CD4-positive, CD25-positive, alpha-beta regulatory T cell (primary cell): ENCODE data around the gene SLC6A9. TPM values are rescaled to one million over a fixed set of nuclear protein-coding genes. Genes with fewer than 3 reads are reported as not detected.

ENCODE experiments used
- ATAC-seq, 2 donors: fragments of 150-1000 bp; cut with Tn5 transposase; one replicate each; pipeline ENCODE4 v1.10.0; 2021; ENCODE audit warnings: low read depth in 2 of 2, moderate number of reproducible peaks in 2 of 2, moderate library complexity in 1 of 2
- DNase-seq, 3 donors: peaks; one replicate each; pipeline versions ENCODE4 v3.0.0 to v3.0.0-alpha.2; 2012 to 2022; ENCODE audit warnings: mixed read lengths in 1 of 3
- H3K27ac ChIP-seq: one replicate; pipeline ENCODE4 v1.7.0; 2013; ENCODE audit warnings: mild to moderate bottlenecking, low read length; ENCODE audit not compliant: insufficient read depth, poor library complexity, severe bottlenecking
- H3K27me3 ChIP-seq: one replicate; pipeline ENCODE4 v1.7.0; 2013; ENCODE audit warnings: low read length; ENCODE audit not compliant: control insufficient read depth, insufficient read depth
- H3K36me3 ChIP-seq: one replicate; pipeline ENCODE4 v1.7.0; 2013; ENCODE audit warnings: mild to moderate bottlenecking, low read length, moderate library complexity; ENCODE audit not compliant: control insufficient read depth, insufficient read depth
- H3K4me1 ChIP-seq: 2 replicates; pipeline ENCODE4 v1.7.0; 2013; ENCODE audit warnings: mild to moderate bottlenecking, low read length; ENCODE audit not compliant: insufficient read depth, control insufficient read depth, poor library complexity, severe bottlenecking
- H3K4me3 ChIP-seq: one replicate; pipeline ENCODE4 v1.7.0; 2013; ENCODE audit warnings: low read depth, mild to moderate bottlenecking, low read length, moderate library complexity
- H3K9me3 ChIP-seq, 2 experiments: 1 replicate in 1 of 2; 2 replicates in 1 of 2; pipeline ENCODE4 v1.7.0; 2013; ENCODE audit warnings: low read length in 2 of 2, mild to moderate bottlenecking in 1 of 2, moderate library complexity in 1 of 2; ENCODE audit not compliant: control insufficient read depth in 2 of 2
- H3K27ac Mint-ChIP-seq, 3 donors: one replicate each; pipeline ENCODE4 v1.8.0; 2020 to 2022; ENCODE audit warnings: mild to moderate bottlenecking in 3 of 3, mixed read lengths in 3 of 3, moderate library complexity in 2 of 3
- H3K27me3 Mint-ChIP-seq: one replicate; pipeline ENCODE4 v1.8.0; 2022; ENCODE audit warnings: mild to moderate bottlenecking, mixed read lengths
- H3K36me3 Mint-ChIP-seq: one replicate; pipeline ENCODE4 v1.8.0; 2020; ENCODE audit warnings: mixed read lengths
- H3K4me1 Mint-ChIP-seq, 4 donors: one replicate each; pipeline ENCODE4 v1.8.0; 2020 to 2022; ENCODE audit warnings: mixed read lengths in 4 of 4, mild to moderate bottlenecking in 1 of 4
- H3K4me3 Mint-ChIP-seq, 4 donors: one replicate each; pipeline ENCODE4 v1.8.0; 2020 to 2022; ENCODE audit warnings: mild to moderate bottlenecking in 4 of 4, mixed read lengths in 4 of 4, moderate library complexity in 3 of 4
- H3K9me3 Mint-ChIP-seq, 7 donors: one replicate each; pipeline ENCODE4 v1.8.0; 2020 to 2022; ENCODE audit warnings: mixed read lengths in 7 of 7, mild to moderate bottlenecking in 3 of 7, moderate library complexity in 2 of 7
- polyA plus RNA-seq, 4 donors: library from polyadenylated mRNA; unstranded; fragments of 300-500 nt; fragmentation: Illumina TruSeq; gene quantifications; one replicate each; pipeline ENCODE4 v1.2.3, GENCODE V29; 2021
- total RNA-seq: library from RNA; stranded (reverse); gene quantifications from one replicate; pipeline ENCODE4 v1.2.3, GENCODE V29; 2022

SLC6A9 gene
- total and polyA plus RNA-seq, 5 donors from 2014 or later: 0.07 to 0.20 TPM; not detected in 3

DNA sequence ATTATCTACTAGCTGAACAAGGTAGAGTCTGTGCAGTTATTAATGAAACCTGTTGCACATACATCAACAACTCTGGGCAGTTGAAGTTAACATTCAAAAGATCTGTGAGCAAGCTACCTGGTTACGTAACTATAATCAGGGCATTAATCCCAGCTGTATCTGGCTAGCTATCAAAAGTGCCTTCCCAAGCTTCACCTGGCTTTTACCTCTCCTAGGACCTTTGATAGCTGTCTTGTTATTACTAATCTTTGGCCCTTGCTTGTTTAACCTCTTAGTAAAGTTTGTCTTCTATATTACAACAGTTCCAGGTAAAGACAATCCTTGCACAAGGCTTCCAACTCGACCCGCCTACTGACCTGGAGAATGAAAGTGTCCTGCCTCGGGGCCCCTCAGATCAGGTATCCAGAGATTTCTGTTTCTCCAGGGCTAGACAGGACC lies 29.6 kb upstream of the SLC6A9 start:
- Mint-ChIP-seq H3K4me3 (no peak overlapping the region), H3K36me3 (no peaks in the 10 kb centered on the region), H3K4me1 (no peaks in the 10 kb centered on the region), H3K27ac (no peak overlapping the region), H3K27me3 (peaks cover 14% of the 10 kb centered on the region), H3K9me3 (no peaks in the 10 kb centered on the region)
- Histone ChIP-seq H3K27ac (no peak overlapping the region), H3K36me3 (no peaks in the 10 kb centered on the region), H3K27me3 (peaks cover 3% of the 10 kb centered on the region), H3K4me3 (no peak overlapping the region), H3K4me1 (no peaks in the 10 kb centered on the region), H3K9me3 (no peaks in the 10 kb centered on the region)
- ATAC-seq (no peak), DNase-seq (no peak)

DNA sequence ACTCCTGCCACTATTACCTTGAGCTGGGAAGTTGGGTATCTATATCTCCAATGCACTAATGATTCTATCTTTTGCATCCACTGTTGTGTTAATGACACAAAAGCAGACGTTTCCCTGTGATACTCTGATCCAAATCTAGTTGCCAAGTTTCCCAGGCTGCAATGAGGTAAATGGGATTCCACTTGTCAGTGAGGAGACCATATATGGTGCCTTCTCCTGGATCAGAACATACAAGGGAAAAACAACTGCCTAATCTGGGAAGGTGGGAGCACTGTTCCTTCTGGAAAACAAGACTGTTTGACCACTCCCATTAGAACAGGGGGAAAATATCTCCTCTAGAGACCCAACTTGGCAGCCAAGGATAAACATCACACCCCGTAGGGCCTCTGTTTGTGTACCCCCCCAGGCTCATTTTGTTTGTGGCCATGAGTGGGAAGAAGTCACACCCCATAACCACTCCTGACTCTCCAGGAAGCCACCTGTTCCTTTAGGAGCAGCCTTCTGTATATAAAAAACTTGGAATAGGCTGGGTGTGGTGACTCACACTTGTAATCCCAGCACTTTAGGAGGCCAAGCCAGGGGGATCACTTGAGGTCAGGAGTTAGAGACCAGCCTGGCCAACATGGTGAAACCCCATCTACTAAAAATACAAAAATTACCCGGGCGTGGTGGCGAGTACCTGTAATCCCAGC lies 28.5 kb upstream of the SLC6A9 start:
- H3K9me3 Mint-ChIP-seq: no peaks in the 10 kb centered on the region
- H3K4me1 ChIP-seq: no peaks in the 10 kb centered on the region
- H3K27me3 Mint-ChIP-seq: peaks cover 20% of the 10 kb centered on the region
- H3K4me1 Mint-ChIP-seq: no peaks in the 10 kb centered on the region
- no peak overlapping the region for H3K27ac ChIP-seq
- H3K4me3 ChIP-seq: no peak overlapping the region
- H3K4me3 Mint-ChIP-seq: no peak overlapping the region
- H3K36me3 ChIP-seq: no peaks in the 10 kb centered on the region
- H3K27ac Mint-ChIP-seq: no peak overlapping the region
- H3K36me3 Mint-ChIP-seq: no peaks in the 10 kb centered on the region
- DNase-seq (no peak), ATAC-seq (no peak)
- H3K9me3 ChIP-seq: no peaks in the 10 kb centered on the region
- peaks cover 3% of the 10 kb centered on the region for H3K27me3 ChIP-seq

DNA sequence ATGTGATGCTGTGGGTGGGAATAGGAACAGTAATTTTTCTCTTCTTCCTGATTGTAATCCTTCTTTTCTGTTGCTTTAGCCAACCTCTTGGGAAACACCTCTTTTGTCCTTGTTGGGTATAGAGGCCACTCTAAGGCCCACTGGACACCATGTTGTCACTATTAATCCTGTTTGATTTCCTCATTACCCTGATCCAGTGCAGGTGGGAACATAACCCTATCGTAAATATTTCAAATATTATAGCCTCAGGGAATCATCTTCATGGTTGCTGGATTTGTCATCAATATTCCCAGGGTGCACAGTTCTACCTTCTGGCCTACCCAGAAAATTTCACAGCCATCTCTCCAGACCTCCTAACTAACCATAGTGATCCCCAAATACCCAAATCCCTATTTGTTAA lies 27.9 kb upstream of the SLC6A9 start:
- Mint-ChIP-seq H3K4me1 (no peaks in the 10 kb centered on the region), H3K9me3 (no peaks in the 10 kb centered on the region), H3K4me3 (no peak overlapping the region)

DNA sequence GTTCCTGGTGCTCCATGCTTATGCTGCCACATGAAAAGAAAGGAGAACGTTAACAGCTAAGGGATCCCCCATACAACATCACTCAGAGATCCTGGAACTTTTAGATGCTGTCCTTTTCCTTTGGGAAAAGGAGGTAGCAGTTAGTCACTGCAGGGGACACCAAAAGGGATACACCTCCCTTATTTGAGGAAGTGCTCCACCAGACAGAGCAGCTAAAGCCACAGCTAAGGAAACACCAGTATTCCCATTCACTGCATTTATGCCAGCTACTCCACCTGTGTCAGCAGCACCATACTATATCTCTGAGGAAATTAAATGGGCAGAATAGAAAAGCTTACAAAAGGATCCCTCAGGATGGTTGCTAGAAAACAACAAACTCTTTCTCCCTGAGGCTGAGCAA lies 26.0 kb upstream of the SLC6A9 start:
- Mint-ChIP-seq H3K4me1 (no peaks in the 10 kb centered on the region), H3K27ac (peak overlapping the region in 1 of 3 donors; percentile 14), H3K9me3 (no peaks in the 10 kb centered on the region), H3K36me3 (no peaks in the 10 kb centered on the region), H3K4me3 (no peak overlapping the region), H3K27me3 (peaks cover 13% of the 10 kb centered on the region)
- Histone ChIP-seq H3K4me3 (no peak overlapping the region), H3K27me3 (peaks cover 3% of the 10 kb centered on the region), H3K36me3 (no peaks in the 10 kb centered on the region), H3K27ac (no peak overlapping the region), H3K9me3 (no peaks in the 10 kb centered on the region), H3K4me1 (no peaks in the 10 kb centered on the region)
- DNase-seq: no peak
- no peak for ATAC-seq

More for the DNA sequence above, 27.9 kb upstream of the SLC6A9 start:
- Mint-ChIP-seq H3K27ac (no peak overlapping the region), H3K27me3 (peaks cover 20% of the 10 kb centered on the region), H3K36me3 (no peaks in the 10 kb centered on the region)
- DNase-seq (no peak), ATAC-seq (no peak)
- Histone ChIP-seq H3K36me3 (no peaks in the 10 kb centered on the region), H3K27ac (no peak overlapping the region), H3K4me1 (no peaks in the 10 kb centered on the region), H3K27me3 (peaks cover 3% of the 10 kb centered on the region), H3K4me3 (no peak overlapping the region), H3K9me3 (no peaks in the 10 kb centered on the region)

DNA sequence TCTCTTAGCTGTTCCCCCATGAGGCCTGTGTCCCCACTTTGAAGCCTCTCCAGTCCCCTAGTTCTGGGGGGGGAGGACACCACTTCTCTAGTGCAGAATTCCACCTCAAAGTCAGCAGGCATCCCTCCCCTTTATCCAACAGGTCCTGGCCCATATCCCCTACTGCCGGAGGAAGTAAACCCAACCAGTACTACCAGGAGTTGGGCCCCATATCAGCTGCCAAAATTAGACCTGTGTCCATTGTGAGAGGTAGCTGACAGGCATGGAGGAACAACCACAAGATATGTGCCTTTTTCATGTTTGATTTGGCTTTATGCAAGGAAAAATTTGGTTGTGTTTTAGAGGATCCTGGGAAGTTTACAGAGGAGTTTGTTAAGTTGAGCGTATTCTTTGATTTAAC lies 22.1 kb upstream of the SLC6A9 start:
- Mint-ChIP-seq H3K4me3 (no peak overlapping the region), H3K27ac (no peak overlapping the region), H3K36me3 (no peaks in the 10 kb centered on the region), H3K9me3 (no peaks in the 10 kb centered on the region), H3K4me1 (no peaks in the 10 kb centered on the region), H3K27me3 (peaks cover 9% of the 10 kb centered on the region)
- H3K4me3 ChIP-seq: no peak overlapping the region
- no peaks in the 10 kb centered on the region for H3K36me3 ChIP-seq
- ATAC-seq: no peak
- H3K9me3 ChIP-seq: no peaks in the 10 kb centered on the region
- no peak for DNase-seq
- no peak overlapping the region for H3K27ac ChIP-seq
- no peaks in the 10 kb centered on the region for H3K4me1 ChIP-seq
- H3K27me3 ChIP-seq: no peaks in the 10 kb centered on the region

DNA sequence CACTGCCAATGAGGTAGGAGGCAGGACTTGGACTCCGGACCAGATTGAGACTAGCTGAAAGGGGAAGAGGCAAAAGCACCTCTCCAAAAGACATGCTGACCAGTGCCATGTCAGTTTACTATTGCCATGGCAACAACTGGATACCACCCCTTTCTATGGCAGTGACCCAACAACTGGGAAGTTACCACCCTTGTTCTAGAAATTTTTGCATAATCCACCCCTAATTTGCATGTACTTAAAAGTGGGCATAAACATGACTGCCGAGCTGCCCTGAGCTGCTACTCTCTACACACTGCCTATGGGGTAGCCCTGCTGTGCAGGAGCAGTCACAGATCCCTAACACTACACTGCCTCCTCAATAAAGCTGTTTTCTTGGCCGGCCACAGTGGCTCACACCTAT lies 19.0 kb upstream of the SLC6A9 start:
- peaks cover 0 to 6% (median 1%) of the 10 kb centered on the region in 4 donors for H3K4me1 Mint-ChIP-seq
- no peaks in the 10 kb centered on the region for H3K9me3 Mint-ChIP-seq
- H3K36me3 ChIP-seq: no peaks in the 10 kb centered on the region
- H3K27me3 ChIP-seq: no peaks in the 10 kb centered on the region
- no peaks in the 10 kb centered on the region for H3K4me1 ChIP-seq
- no peaks in the 10 kb centered on the region for H3K9me3 ChIP-seq
- no peaks in the 10 kb centered on the region for H3K36me3 Mint-ChIP-seq
- no peak overlapping the region for H3K4me3 Mint-ChIP-seq
- no peak for DNase-seq
- H3K27ac ChIP-seq: no peak overlapping the region
- no peak overlapping the region for H3K27ac Mint-ChIP-seq
- H3K27me3 Mint-ChIP-seq: peaks cover 19% of the 10 kb centered on the region
- H3K4me3 ChIP-seq: no peak overlapping the region
- ATAC-seq: no peak

DNA sequence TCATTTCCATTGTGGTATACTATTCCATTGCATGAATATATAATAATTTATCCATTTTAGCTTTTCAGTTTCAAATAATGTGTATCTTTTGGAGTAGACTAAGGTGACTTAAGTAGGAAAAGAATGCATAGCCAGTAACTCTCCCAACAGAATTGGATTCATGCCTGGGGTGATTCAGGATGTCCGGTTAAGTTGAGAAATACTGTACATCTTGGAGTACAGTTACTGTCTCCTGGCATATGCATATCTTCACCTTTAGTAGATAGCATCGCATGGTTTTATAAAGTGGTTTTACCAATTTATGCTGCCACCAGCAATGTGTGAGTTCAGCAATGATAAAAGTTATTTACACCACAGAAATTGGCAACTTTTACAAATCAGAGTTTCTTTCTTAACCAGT lies 18.6 kb upstream of the SLC6A9 start:
- Histone ChIP-seq H3K4me3 (no peak overlapping the region), H3K27me3 (no peaks in the 10 kb centered on the region), H3K36me3 (no peaks in the 10 kb centered on the region), H3K4me1 (no peaks in the 10 kb centered on the region), H3K9me3 (no peaks in the 10 kb centered on the region), H3K27ac (no peak overlapping the region)
- Mint-ChIP-seq H3K36me3 (no peaks in the 10 kb centered on the region), H3K4me3 (no peak overlapping the region), H3K9me3 (no peaks in the 10 kb centered on the region), H3K27ac (no peak overlapping the region), H3K27me3 (peaks cover 19% of the 10 kb centered on the region), H3K4me1 (peaks cover 0 to 6% (median 1%) of the 10 kb centered on the region in 4 donors)
- no peak for ATAC-seq
- DNase-seq: no peak

DNA sequence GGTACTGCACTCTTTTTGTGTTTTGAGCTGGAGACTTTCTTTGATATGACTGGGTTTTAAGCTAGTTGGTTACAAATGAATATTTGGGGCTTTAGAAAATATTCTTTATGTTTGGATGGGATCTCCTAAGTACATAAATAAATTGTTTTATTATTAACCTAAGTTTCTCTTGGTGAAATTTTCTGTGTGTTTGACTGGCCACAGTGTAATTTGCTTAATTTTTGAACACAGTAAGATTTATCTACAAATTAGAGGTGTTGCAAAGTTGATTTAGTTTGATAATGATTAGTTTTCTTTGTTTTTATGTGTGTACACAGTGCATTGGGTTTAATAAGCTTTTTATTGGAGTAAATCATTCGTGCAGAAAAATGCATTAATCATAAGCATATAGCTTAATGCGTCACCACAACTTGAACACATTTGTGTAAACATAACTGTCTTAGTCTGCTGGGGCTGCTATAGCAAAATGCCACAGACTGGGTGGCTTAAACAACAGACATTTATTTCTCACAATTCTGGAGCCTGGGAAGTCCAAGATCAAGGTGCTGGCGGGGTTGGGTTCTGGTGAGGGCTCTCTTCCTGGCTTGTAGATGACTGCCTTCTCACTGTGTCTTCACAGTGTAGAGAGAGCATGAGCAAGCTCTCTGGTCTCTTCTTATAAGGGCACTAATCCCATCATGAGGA lies 17.4 kb upstream of the SLC6A9 start:
- H3K27ac Mint-ChIP-seq: no peak overlapping the region
- Histone ChIP-seq H3K27ac (no peak overlapping the region), H3K36me3 (no peaks in the 10 kb centered on the region), H3K27me3 (no peaks in the 10 kb centered on the region), H3K9me3 (no peaks in the 10 kb centered on the region), H3K4me3 (no peak overlapping the region), H3K4me1 (no peaks in the 10 kb centered on the region)
- no peaks in the 10 kb centered on the region for H3K36me3 Mint-ChIP-seq
- peaks cover 0 to 6% (median 1%) of the 10 kb centered on the region in 4 donors for H3K4me1 Mint-ChIP-seq
- ATAC-seq (no peak), DNase-seq (no peak)
- H3K4me3 Mint-ChIP-seq: no peak overlapping the region
- H3K27me3 Mint-ChIP-seq: peaks cover 19% of the 10 kb centered on the region
- no peaks in the 10 kb centered on the region for H3K9me3 Mint-ChIP-seq
